SK-N-MC (cell line): ENCODE results near the gene OR9I1.

Source experiments
- EZH2 ChIP-seq: fragments of 200-600 bp; sonication (generic); IDR thresholded peaks from one replicate; pipeline ENCODE4 v1.6.1; 2017; ENCODE audit warnings: antibody characterized with exemption
- POLR2AphosphoS5 ChIP-seq: IDR thresholded peaks from 2 replicates; pipeline ENCODE4 v1.6.1; 2012; ENCODE audit warnings: mild to moderate bottlenecking, low read depth, low read length, borderline replicate concordance

GRCh38 chr11:58086528-58086927, 38.8 kb downstream of the OR9I1 start:
- no peak for TF ChIP-seq POLR2AphosphoS5
- no peak for TF ChIP-seq EZH2
